GM10266 (cell line): Measurements from ENCODE around the gene SMU1.

ENCODE experiments used
- DNase-seq: peaks from one replicate; pipeline ENCODE4 v3.0.0; 2012; ENCODE audit errors: extremely low spot score
- TF ChIP-seq, protein P1 (sequence below): IDR thresholded peaks from 2 replicates; pipeline ENCODE4 v1.5.1; 2012; ENCODE audit warnings: mild to moderate bottlenecking, low read depth; ENCODE audit not compliant: control insufficient read depth, insufficient read depth; ENCODE audit errors: missing control alignments

Gene SMU1

DNA sequence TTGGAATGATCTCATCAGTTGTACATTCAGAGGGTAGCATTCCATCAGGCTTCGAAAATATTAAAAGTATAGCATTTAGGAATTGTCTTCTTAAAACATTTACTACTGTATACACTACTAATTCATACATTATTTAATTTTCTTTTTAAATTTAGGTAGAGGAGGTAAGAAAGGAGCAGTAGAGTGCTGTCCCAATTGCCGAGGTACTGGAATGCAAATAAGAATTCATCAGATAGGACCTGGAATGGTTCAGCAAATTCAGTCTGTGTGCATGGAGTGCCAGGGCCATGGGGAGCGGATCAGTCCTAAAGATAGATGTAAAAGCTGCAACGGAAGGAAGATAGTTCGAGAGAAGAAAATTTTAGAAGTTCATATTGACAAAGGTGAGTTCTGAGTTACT, 46.2 kb downstream of the SMU1 start:
- TF ChIP-seq, protein P1, sequence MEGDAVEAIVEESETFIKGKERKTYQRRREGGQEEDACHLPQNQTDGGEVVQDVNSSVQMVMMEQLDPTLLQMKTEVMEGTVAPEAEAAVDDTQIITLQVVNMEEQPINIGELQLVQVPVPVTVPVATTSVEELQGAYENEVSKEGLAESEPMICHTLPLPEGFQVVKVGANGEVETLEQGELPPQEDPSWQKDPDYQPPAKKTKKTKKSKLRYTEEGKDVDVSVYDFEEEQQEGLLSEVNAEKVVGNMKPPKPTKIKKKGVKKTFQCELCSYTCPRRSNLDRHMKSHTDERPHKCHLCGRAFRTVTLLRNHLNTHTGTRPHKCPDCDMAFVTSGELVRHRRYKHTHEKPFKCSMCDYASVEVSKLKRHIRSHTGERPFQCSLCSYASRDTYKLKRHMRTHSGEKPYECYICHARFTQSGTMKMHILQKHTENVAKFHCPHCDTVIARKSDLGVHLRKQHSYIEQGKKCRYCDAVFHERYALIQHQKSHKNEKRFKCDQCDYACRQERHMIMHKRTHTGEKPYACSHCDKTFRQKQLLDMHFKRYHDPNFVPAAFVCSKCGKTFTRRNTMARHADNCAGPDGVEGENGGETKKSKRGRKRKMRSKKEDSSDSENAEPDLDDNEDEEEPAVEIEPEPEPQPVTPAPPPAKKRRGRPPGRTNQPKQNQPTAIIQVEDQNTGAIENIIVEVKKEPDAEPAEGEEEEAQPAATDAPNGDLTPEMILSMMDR = no peak
- no peak for DNase-seq

DNA sequence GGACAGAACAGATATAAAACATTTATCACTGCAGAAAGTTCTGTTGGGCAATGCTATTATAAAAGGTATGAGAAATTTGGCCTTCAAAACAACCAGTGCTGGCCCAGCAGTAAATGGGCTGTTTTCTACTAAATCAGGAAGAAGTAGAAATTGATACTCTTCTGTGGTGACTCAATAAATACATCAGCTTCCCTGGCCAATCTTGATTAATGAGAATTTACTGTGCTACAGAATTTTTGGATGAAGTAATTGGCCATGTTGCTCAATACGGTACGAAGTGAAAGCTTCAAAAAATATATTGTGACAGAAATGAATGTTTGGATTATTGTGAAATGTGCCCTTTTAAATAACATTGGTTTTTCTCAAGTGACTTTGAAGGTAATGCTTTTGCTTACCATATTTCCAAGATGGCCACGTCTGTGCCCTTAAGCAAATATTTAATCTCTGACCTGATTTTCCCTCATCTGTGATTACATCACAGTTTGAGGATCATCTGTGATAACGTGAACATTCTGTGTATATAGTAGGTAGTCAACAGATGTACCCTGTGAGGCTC, 47.2 kb downstream of the SMU1 start:
- TF ChIP-seq, protein P1 = no peak
- no peak for DNase-seq

DNA sequence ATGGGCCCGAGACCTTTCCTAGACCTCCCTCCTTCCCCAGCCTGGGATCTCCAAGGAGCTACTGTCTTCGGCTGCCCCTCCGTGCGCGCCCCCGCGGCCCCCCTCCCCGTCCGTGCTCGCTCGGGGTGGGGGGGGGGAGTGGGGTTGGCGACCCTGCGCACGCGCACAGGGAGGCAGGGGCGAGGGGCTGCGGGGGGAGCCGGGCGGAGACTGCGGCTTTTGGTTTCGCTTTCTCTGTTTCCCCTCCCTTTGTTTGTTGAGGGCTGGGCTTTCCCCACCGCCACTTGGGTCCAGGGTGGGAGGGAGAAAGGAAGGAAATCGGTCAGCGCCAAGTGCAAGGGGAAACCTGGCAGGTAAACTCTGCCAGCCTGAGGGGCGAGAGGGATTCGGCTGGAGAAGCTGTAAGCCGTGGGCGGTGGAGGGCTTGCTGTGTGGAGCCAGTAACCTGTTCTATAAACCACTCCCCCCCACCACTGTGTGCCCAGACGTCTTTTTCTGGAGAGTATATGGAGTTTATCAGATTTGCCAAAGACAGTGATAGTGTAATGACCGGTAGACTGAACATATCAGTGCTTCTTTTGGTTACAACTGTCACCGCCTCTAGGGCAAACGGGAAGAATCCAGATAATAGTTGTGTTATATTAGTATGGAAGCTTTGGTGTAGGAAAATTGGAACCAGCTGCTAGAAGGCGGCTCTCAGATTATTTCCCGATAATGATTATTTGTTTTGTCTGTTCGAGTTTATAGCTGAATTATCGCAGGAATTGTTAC, 50.7 kb downstream of the SMU1 start:
- TF ChIP-seq, protein P1 = no peak
- DNase-seq = peak; percentile 84

DNA sequence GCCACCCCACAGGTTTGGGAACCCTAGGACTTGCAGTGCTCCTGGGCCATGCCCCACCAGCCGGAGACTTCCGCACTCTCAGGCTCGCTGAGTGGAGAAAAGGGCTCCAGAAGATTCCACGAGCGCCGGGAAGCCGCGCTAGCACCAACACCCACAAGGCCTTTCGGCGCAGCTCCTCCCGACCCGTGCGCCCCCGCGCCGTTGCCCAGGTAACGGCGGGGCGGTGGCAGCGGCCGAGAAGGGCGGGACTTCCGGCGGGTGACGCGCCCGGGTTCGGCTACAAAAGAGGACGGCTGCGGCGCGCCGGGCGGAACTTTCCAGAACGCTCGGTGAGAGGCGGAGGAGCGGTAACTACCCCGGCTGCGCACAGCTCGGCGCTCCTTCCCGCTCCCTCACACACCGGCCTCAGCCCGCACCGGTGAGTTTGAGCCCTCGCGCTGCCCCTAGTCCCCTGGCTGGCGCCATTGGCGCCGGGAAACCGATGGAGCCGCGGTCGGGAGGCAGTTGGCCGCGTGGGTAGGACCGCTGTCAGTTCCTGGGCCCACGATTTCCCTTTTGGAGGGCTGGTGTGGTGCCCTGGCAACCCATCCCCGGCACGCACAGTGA, 51.4 kb downstream of the SMU1 start, which contains the start of gene DNAJA1:
Gene DNAJA1, plus strand, starts transcription at position 308 of the 606 bp plus-strand sequence. CDS start 1,212 bp downstream, outside the sequence.
- peak; percentile 96 for DNase-seq
- TF ChIP-seq, protein P1 = no peak

DNA sequence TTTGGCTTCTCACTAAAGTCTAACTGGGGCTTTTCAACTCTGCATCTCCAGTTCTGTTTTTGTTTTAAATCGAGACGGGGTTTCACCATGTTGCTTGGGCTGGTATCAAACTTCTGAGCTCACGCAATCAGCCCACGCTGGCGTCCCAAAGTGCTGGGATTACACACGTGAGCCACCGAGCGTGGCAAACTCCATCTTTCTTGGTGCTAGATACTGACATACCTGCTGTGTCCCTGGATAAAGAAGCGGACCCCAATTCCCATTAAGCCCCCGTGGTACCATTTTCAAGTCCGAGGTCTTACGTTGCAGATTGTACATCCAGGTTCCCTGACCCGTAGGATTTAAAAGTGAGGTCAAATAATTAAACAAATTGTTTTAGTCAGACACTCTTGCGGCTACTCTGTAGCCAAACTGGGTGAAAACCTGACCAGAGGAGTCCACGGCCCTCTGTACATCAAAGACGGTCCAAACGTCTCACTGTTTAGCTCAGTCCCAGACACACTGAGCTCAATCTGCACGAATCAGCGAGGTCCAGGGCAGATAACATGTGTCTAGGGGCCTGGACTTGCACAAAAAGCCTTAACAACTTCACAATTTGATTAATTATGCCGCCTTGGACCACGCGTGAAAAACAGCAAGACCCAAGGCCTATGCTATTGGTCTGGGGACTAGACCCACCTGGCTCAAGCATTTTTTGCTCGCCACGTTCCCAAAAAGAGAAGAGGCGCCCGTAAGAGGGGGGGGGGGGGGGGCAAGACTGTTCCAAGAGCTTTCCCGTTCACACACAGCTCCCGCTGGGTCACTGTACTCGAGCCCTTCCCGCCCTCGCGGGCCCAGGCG, 52.1 kb downstream of the SMU1 start:
- TF ChIP-seq, protein P1 = no peak
- DNase-seq = no peak

DNA sequence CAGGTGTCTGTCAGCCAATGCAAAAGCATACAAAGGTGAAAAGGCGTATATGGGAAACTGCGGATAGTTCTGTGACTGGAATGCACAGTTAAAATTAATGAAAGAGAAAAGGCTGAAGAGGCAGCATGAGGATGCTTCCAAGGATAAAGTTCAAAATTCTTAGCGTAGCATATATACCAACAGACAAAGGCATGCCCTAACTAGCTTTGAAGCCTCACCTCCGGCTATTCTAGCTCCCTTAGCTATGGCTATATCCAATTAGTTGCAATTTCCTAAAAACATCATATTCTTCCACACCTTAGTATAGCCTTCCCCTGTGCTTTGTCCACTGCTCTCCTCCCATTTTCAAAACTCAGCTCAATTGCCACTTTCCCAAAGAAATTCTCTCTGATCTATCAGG, 52.8 kb downstream of the SMU1 start:
- DNase-seq = no peak
- TF ChIP-seq, protein P1 = no peak
